NAMALWA (cell line): Measurements from ENCODE around the gene PSENEN.

Experiments used
- DNase-seq: peaks from one replicate; pipeline ENCODE4 v3.0.0-alpha.2; 2015; ENCODE audit warnings: low spot score

PSENEN gene, protein sequence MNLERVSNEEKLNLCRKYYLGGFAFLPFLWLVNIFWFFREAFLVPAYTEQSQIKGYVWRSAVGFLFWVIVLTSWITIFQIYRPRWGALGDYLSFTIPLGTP

DNA sequence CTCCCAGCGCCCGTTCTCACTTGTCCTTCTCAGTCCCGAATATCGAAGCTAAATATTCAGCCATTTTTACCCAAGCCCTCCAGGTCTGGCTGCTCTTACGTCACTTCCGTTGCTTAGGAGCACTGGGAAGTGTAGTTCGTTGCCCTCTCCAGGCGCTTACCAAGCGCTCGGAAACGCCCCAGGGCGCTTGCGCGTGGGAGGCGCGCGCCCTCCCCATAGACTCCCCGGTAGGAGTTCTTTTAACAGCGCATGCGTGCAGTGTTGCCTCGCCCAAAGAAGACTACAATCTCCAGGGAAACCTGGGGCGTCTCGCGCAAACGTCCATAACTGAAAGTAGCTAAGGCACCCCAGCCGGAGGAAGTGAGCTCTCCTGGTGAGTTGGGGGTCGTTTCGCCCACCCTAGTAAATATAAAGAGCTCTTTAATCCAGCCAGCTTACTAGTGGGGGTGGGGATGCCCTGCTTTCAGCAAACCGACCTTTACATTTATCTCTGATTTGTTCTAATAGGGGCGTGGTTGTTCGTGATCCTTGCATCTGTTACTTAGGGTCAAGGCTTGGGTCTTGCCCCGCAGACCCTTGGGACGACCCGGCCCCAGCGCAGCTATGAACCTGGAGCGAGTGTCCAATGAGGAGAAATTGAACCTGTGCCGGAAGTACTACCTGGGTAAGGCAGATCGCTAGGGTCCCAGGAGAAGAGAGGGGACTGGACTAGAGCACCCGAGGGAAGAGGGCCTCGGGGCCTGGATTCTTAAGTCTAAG lies at the start of gene PSENEN, which contains the start of gene U2AF1L4:
TSS of gene PSENEN (plus strand) at position 324 of the 759 bp plus-strand sequence. CDS start at position 604, 280 bp downstream.
TSS of gene U2AF1L4 (minus strand) at position 91 of the 759 bp plus-strand sequence. CDS start at position 64, 27 bp downstream.
- DNase-seq: peak; percentile 99

DNA sequence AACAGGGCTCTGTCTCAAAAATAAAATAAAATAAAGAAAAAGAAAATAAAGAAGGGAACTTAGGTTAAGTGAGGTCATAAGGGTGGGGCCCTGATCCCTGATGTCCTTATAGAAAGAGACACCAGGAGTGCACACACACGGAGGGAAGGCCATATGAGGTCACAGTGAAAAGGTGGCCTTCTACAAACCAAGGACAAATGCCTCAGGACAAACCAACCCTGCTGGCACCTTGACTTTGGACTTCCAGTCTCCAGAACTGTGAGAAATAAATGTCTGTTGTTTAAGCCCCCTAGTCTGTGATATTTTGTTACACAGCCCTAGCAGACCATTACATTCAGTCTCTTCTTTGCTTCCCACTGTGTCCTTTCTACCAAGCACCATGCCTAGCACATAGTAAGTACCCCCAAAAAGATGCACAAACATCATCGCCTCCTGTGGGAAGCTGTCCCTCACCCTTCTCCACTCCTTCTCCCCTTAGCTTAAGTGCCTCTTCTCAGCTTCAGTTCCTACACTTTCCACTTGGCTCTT lies 49.5 kb upstream of the PSENEN start:
- DNase-seq: no peak

DNA sequence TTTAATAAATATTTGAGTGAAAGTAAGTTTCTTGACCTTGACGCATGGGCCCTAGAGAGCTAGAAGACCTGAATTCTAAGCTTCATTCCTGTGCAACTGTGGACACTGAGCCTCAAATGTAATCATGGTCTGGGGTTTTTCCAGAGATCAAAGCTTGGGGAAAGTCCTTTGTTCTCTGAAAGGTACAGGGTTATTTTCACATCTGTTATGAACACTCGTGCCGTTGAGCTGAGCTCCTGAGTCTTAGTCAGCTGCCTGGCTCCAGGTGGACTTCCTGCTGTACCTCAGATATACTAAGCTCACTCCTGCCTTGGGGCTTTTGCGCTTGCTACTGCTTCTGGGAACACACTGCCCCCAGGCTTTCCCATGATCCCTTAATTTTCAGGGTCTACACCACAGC lies 48.6 kb upstream of the PSENEN start:
- DNase-seq: no peak

DNA sequence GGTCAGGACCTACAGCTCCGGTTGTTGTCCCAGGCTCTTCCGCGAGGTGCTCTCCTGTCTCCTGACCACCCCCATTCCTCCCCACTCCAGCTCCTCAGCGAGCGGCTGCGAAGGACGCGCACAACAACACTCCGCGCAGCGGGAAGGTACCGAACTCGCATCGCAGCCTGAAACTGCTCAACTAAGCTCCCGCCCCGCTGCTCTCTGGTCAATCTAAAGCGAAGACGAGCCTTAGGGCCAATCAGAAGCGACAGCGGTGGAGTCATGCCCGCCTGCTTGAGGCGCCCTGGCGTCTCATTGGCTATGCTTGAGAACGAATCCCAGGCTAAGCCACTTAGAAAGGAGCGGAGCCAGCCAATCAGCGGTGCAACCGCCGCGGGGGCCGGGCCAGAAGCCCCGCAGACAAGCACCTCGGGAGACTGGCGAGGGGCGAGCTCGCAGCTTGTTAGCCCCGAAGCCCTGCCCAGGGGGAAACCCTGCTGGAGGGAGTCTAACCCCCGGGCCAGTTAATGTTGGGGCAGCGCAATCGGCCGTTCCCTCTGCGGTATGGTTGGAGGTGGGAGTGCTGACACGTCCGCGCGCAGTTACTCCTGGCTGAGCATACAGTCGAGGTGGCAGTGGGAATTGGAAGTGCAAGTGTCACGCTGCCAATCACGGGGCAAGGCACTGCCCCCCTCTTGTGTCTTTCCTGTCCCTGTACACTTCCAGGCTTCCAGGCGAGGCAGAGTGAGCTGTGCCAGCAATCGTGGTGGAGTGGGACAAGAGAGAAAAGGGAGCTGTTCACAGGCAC lies 43.0 kb upstream of the PSENEN start:
- DNase-seq: peak; percentile 98

DNA sequence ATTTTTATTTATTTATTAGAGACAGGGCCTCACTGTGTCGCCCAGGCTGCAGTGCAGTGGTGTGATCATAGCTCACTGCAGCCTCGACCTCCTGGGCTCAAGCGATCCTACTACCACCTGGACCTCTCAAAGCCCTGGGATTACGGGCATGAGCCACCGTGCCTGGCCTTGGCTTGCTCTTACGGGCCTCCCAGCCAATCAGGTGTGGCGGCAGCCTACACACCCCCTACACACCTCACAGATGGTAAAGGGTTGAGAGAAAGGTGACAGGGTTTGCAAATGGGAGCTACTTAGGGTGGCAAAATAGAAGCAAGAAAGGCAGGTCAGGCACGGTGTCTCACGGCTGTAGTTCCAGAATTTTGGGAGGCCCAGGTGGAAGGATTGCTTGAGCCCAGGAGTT lies 42.1 kb upstream of the PSENEN start:
- no peak for DNase-seq

DNA sequence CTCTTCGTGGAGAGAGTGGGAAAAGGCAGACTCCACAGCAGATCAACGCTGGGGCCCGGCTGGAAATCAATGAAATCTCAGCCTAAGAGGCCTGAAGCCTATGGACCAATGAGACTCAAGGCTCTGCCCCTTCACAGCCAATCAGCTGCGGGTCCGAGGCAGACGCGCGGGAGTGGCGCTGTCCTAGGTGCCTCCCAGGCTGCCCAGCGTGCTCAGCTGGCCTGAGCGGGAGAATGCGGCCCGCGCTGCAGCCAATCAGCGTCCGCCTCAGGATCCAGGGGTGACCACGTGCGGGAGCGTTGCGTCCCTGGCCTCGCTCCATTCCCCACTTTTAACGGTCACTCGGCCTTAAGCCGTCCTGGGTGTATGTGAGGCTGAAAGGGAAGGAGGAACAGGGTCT lies 41.2 kb upstream of the PSENEN start, which contains the start of gene ZBTB32:
TSS of gene ZBTB32 (plus strand) at position 341 of the 400 bp plus-strand sequence. CDS start 10,069 bp downstream, outside the sequence.
- DNase-seq: no peak

DNA sequence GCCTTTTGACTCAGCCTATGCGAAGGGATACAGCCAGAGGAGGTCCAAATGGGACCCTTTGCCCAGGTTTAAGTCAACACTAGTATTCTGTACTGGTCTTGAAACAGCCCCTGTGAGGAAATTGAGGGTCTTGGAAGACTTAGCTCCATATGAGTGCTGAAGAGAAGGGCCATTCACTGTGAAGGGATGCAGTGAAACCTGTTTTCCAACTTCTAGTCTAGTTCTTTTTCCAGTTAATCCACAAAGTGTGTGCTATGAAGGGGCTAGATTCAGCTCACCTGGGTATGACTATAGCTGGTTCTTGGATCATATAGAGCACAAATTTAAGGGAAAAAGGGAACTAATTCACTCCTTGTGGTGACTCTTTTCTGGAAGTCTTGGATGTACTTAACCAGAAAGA lies 37.1 kb upstream of the PSENEN start:
- no peak for DNase-seq

DNA sequence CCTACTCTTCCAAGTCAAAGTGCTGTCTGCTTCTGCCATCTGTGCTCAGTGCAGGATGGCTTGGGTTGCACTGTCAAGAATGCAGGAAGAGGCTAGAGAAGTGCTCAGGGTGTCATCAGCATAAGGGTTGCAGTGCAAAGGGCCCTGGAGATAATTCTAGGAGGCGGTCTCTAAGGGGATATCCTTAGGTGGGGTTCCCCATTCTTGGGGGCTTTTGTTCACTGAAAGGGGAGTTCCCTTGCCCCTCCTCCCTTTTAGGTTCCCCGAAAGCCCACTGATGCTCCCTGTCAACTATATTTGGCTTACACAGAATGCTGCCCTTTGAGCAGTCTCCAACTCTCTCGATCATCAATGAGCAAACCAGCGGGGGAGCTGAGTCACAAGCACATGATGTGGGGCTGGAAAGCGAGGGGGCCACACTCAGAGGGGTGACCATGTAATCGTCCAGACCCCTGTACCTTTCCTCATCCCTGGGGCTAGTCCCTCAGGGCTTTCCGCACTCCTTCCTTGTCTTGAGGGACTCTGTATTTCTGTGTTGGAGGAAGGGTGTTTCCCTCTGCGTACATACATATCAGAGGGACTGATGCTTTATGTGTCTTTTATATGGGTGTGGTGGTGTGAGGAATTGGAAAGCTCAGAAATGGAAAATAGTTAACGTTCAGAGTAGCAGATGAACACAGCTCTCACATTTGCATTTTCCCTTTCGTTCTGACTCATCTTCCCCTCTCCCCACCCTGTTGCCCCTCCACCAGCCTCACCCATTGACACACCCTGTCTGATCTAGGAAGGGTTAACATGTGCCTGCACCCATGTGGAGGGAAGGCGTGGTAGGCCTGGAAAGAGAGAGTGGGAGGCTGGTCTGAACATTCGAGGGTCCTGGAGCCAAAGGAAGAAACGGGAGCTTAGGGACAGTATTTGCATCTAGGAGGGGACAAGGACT lies 34.4 kb upstream of the PSENEN start:
- DNase-seq: peak; percentile 52

DNA sequence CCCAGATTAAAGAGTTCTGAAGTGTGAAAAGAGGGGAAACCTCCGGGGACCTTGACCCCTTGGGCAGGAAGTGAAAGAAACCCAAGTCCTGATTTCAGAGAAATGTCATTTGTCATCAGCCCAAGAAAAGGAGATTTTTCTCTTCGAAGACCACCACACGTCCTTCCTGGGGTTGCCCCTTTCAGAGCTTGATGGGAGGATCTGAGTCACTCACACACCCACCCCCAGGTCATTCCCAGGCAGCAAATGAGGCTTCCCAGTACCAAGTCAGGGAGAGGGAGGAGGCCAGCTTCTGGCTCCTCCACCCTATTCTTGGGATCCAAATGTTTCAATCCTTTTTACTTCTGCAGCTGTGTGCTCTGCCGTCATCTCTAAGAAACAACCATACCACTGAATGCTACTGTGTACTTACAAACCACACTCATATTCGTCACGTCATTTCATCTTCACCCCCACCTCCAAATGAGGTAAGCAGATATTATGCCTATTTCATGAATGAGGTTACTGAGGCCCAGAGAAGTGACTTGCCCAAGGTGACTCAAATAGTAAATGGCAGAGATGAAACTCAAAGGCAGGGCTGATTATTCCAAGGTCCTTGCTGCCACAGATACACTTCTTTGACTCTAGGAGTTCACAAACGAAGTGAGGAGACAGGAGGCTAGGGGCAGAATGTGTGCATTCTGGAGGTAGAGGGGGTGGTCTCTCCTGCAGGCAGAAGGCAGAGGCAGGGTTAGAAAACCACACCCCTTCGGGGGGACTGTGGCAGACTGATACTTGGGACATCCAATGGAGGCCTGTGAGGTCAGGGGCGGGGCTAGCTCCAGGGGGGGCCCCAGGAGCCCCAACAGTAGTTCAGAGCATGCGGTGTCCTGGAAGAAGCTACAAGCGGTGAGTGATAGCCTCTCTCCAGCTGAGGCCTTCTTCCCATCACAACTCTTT lies 32.6 kb upstream of the PSENEN start:
- no peak for DNase-seq

DNA sequence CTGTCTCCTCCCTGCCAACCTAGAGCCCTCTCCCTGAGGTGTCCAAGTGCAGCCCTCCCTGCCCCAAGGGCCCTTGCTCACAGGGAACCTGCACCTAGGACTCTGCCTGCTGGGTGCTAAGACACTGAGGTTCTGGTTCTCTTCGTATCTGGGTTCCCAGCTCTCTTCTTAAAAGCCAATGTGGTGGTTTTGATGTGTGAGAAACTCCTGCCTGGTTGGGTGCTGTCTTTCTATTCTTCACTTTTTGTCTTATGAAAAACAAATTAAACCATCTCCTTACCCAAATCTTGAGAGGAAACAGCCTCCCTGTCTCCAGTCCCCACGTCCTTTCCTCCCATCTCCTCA lies 32.0 kb upstream of the PSENEN start:
- DNase-seq: no peak

DNA sequence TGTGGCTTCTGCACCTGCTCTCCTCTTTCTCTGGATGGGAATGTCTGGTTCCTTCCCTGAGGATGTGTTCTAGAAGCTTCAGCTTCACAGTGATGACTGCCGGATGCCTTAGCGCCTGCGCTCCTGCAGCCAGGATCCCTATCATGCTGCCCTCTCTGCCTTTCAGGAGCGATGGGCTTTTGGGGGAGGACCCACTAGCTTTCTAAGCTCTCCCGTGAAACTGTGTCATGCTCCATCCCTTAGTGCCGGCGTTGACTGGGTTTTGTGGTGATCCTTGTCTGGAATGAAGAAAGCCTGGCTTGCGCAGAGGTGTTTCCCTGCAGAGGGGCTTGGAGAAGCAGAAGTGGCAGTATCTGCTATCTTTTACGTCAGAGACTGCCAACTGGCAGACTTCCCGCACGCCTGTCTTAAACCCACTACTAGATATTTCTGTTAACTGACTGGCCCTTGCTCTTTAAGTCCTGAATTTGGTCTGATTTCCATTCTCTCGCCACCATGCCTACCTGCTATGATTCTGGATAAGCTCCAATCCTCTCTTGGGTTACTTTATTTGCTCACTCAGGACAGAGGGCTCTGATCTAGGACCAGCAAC lies 31.5 kb upstream of the PSENEN start:
- DNase-seq: no peak

DNA sequence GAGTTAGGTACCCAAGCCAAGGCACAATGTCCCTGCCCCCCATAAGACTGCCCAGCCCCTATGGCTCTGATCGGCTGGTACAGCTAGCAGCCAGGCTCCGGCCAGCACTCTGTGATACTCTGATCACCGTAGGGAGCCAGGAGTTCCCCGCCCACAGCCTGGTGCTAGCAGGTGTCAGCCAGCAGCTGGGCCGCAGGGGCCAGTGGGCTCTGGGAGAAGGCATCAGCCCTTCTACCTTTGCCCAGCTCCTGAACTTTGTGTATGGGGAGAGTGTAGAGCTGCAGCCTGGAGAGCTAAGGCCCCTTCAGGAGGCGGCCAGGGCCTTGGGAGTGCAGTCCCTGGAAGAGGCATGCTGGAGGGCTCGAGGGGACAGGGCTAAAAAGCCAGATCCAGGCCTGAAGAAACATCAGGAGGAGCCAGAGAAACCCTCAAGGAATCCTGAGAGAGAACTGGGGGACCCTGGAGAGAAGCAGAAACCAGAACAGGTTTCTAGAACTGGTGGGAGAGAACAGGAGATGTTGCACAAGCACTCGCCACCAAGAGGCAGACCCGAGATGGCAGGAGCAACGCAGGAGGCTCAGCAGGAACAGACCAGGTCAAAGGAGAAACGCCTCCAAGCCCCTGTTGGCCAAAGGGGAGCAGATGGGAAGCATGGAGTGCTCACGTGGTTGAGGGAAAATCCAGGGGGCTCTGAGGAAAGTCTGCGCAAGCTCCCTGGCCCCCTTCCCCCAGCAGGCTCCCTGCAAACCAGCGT lies 30.7 kb upstream of the PSENEN start:
- DNase-seq: peak; percentile 35

DNA sequence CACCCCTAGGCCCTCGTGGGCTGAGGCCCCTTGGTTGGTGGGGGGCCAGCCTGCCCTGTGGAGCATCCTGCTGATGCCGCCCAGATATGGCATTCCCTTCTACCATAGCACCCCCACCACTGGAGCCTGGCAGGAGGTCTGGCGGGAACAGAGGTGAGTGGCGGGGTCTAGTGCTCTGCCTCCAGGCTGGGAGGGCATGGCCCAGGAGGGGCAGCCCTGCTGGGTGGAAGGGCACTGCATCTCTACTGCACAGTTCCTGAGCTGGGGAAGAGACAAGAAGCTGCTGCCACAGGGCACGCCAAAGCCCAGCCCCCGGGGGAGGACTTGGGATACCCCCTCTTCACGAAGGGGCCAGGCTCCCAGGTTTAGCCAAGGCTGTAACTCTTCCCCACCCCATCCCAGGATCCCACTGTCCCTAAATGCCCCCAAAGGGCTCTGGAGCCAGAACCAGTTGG lies 30.1 kb upstream of the PSENEN start:
- no peak for DNase-seq

DNA sequence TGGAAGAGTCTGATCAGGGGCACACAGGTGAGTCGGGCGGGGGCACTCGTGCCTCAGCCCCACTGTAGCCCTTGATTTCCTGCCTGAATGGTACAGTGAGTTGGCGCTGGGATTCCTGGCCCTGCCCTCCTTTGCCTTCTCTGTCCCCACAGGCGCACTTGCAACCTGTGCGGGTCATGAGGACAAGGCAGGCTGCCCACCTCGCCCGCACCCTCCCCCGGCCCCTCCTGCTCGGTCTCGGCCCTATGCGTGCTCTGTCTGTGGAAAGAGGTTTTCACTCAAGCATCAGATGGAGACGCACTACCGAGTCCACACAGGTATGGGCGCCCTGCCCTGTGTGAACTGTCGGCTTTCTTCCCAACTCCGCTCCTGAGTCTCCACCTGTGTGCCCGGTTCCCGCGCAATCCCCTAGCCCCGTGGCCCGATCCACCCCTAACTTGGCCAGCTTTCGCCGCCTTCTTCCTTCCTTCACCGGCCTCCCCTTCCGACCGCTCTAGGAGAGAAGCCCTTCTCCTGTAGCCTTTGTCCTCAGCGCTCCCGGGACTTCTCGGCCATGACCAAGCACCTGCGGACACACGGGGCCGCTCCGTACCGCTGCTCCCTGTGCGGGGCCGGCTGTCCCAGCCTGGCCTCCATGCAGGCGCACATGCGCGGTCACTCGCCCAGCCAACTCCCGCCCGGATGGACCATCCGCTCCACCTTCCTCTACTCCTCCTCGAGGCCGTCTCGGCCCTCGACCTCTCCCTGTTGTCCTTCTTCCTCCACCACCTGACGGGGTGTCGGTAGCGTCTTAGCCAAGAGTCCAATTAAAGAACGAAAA lies 29.3 kb upstream of the PSENEN start:
- DNase-seq: no peak

DNA sequence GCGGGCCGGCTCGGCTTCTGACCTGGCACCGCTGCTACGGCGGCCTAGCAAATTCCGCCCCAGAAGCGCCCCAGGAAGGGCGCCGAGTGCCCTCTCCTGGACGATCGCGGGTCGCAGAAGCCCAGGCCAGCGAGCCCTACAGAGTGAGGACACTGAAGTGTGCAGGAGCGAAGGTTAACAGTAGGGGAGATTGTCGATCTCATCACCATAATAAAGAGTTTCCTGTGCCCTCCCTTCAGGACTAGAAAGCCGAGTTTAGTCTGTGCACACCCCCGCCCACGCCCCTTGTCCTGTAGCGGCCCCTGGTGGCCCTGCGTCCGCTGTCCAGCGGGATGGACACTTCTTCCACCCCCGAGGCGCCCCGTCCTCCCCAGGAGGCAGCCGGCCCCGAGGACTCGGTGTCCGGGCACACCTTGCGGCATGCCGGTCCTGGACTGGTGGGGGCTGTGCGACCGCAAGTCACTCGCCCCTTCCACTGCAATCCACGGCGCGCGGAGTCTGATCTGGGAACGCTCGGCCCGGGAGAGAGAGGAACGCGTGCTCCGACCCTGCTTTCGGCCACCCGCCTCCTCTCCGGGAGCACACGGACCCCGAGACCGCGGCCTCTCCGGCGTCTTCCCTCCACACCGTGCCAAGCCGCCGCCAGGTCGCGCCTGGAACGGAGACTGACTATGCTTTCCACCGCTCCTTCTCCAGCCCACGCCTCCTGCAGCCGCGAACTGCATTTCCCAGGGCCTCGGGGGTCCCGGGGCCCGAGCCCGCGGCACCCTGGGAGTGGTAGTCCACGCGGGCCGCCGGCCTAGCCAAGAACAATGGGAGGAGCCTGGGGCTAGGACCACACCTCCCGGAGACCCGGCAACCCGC lies 28.4 kb upstream of the PSENEN start:
- peak; percentile 97 for DNase-seq

DNA sequence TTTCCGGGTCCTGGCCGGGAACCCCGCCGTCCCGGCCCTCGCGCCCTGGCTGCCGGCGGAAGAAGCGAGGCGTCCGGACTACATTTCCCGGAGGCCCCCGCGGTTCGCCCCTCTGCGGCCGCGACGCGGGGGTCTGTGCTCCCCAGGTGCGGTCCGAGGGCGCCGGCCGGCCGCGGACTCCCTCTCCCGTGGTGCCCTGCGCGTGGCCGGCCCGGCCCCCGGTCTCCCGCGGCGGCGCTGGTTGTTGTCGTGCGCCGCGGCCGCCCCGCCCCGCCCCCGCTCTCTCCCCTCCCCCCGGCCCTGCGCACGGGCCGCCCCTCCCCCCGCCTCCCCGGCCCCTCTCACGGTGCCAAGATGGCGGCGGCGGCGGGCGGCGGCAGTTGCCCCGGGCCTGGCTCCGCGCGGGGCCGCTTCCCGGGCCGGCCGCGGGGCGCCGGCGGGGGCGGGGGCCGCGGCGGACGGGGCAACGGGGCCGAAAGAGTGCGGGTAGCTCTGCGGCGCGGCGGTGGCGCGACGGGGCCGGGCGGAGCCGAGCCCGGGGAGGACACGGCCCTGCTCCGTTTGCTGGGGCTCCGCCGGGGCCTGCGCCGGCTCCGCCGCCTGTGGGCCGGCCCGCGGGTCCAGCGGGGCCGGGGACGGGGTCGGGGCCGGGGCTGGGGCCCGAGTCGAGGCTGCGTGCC lies 27.6 kb upstream of the PSENEN start, which contains the start of gene KMT2B:
TSS of gene KMT2B (plus strand) at position 339 of the 680 bp plus-strand sequence. CDS start at position 355, 16 bp downstream.
- DNase-seq: no peak
